Kasumi-1 (cell line): Measurements from ENCODE around the gene CFD.
"Not testable (repeated sequence)": the region's sequence is repeated elsewhere in the genome, so short reads cannot be mapped to it uniquely, and the experiment has no call there.

Source experiments
- DNase-seq, 2 experiments: peaks; one replicate each; lab custom pipeline; 2025; lab: John Stamatoyannopoulos, UW

Gene CFD

GRCh38 chr19:852136-853013 is 7.1 kb upstream of the CFD start, which contains the start of gene ELANE:
Gene ELANE (plus strand): TSS chr19:852303. CDS start chr19:852329, 26 bp downstream.
- DNase-seq, result peak; percentile 22 to 26

DNA sequence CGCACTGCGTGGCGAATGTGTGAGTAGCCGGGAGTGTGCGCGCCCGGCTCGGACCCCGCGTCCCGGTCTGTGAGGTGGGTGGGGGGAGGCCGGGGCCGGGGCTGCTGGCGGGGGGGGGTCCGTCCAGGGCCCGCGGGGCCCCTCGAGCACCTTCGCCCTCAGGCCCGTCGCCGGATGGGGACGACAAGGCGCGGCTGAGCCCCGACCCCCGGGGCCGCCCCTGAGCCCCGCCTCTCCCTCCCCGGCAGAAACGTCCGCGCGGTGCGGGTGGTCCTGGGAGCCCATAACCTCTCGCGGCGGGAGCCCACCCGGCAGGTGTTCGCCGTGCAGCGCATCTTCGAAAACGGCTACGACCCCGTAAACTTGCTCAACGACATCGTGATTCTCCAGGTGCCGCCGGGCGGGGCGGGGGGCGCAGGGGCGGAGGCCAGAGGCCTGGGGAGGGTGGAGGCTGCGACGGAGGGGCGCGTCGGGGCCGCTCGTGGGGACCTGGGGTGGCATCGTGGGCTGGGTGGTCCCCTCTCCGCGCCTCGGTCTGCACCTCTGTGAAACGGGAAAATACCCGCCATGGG is 6.4 kb upstream of the CFD start:
- DNase-seq, result no peak

DNA sequence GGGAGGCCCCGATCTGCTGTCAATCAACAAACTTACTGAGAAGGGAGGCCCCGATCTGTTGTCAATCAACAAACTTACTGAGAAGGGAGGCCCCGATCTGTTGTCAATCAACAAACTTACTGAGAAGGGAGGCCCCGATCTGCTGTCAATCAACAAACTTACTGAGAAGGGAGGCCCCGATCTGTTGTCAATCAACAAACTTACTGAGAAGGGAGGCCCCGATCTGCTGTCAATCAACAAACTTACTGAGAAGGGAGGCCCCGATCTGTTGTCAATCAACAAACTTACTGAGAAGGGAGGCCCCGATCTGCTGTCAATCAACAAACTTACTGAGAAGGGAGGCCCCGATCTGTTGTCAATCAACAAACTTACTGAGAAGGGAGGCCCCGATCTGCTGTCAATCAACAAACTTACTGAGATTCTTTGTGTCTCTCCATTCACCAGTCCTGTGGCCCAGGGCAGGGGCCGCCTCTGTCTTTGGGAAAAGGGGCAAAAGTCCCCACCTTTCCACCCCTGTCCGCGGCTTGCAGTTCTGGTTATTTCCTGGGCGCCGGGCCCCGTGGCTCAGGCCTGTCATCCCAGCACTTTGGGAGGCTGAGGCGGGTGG is 5.7 kb upstream of the CFD start:
- not testable (repeated sequence) for DNase-seq

GRCh38 chr19:854549-854948 is 4.9 kb upstream of the CFD start:
- no peak for DNase-seq

DNA sequence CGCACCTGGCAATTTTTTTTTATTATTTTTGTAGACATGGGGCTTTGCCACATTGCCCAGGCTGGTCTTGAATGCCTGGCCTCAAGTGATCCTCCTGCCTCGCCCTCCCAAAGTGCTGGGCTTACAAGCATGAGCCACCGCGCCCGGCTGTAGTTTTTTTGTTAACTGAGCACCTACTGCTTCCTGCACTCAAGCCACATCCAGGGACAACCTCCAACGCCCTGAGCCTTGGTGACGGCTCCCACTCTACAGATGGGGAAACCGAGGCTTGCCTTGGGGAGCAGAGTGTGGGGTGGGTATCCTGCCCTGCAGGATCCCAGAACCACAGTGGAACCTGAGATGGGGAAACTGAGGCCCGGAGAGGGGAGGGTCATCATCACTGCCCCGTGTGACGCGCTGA is 4.3 kb upstream of the CFD start:
- no peak for DNase-seq

DNA sequence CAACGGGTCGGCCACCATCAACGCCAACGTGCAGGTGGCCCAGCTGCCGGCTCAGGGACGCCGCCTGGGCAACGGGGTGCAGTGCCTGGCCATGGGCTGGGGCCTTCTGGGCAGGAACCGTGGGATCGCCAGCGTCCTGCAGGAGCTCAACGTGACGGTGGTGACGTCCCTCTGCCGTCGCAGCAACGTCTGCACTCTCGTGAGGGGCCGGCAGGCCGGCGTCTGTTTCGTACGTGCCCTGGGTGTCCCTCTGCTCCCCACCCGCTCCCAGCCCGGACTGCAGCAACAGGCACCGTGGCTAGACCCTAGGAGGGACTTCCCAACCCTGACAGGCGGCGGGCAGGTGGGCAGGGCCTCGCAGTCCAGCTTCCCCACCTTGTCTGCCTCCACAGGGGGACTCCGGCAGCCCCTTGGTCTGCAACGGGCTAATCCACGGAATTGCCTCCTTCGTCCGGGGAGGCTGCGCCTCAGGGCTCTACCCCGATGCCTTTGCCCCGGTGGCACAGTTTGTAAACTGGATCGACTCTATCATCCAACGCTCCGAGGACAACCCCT is 3.8 kb upstream of the CFD start:
- DNase-seq, result no peak

GRCh38 chr19:858284-858683 is 1.2 kb upstream of the CFD start:
- no peak for DNase-seq

GRCh38 chr19:861141-861755 is 1.8 kb downstream of the CFD start:
- DNase-seq, result no peak

GRCh38 chr19:861756-862580 is 2.5 kb downstream of the CFD start:
- peak; percentile 70 to 72 for DNase-seq

DNA sequence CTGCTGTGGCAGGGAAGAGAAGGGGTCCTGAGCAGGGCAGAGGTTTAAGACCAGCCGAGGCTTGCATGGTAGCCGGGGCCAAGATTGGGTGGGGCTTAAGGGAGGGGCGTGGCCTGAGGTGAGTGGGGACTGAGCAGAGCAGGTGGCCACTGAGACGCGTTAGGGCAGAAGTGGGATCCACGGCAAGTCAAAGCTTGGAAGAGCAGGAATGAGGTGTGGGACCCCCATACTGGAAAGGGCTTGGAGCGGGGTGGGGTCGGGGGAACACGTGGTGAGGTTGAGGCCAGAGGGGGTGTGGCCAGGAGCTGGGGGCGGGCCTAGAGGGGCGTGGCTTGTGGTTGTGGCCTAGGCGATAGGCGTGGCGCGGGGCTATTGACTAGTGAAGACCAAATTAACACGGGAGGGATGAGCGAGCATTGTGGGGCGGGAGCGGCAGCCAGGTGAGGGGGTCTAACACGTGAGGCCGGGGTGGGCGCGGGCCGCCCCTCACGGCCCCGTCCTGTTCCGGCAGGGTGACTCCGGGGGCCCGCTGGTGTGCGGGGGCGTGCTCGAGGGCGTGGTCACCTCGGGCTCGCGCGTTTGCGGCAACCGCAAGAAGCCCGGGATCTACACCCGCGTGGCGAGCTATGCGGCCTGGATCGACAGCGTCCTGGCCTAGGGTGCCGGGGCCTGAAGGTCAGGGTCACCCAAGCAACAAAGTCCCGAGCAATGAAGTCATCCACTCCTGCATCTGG is 3.3 kb downstream of the CFD start:
- DNase-seq, result no peak

GRCh38 chr19:863315-863620 is 3.8 kb downstream of the CFD start:
- DNase-seq, result no peak

GRCh38 chr19:866769-867300 is 7.4 kb downstream of the CFD start:
- no peak for DNase-seq

GRCh38 chr19:867301-867793 is 7.9 kb downstream of the CFD start:
- DNase-seq, result no peak

DNA sequence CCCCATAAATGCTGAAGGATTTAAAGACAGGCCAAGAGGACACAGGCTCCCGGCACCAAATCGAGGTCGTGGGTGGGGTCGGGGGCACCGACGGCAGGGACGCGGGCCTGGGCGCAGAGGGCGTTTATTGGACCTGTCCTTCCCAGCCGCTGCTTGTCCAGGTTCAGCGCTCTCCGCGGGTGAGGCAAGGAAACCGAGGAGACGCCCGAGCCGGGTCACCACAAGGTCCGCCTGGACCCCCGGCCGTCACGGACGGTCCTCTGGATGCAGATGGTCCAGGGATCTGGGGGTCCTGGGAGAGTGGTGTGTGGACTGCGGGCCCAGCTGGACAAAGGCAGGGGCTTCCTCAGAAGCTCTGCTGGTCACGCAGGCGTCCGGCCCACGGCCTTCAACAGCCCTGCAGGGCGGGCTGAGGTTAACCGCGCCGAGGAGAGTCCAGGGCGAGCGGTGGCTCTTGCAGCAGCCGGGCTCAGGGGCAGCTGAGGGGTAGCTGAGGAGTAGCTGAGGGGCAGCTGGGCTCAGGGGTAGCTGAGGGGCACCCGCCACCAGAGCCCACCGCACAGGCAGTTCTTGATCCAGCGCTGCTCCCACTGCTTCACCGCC is 8.5 kb downstream of the CFD start:
- no peak for DNase-seq

DNA sequence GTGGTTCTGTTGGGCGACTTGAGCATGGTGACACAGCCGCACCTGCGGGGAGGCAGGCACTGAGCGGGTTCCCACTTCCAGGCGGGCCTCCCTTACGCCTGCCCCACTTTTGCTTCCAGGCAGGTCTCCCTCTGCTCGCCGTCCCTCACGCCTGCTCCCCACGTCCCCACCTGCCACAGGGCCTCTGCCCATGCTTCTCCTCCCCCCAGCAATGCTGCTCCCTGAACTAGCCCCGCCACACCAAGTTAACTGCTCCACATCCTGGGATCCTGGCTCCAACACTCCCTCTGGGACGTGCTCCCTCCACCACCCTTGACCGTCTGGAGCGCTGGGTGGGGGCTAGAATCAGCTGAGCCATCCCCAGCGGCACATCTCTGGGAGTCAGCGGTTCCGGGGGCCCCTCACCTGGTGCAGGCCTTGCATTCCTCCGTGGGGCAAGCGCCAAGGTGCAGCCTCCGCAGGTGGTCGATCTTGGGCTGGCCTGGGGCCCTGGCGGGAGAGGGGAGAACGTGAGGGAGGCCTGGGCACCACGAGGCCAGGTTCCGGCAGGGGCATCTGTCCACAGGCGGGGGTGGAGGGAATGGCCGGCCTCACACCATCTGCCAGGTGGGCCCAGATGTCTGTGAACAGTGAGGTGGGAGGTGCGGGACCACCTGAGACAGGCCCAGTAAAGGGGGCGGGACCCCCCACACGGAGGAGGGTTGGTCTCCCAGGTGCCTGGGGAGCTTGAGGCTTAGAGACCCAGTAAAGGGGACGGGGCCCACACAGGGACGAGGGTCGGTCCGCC is 9.2 kb downstream of the CFD start:
- no peak for DNase-seq

DNA sequence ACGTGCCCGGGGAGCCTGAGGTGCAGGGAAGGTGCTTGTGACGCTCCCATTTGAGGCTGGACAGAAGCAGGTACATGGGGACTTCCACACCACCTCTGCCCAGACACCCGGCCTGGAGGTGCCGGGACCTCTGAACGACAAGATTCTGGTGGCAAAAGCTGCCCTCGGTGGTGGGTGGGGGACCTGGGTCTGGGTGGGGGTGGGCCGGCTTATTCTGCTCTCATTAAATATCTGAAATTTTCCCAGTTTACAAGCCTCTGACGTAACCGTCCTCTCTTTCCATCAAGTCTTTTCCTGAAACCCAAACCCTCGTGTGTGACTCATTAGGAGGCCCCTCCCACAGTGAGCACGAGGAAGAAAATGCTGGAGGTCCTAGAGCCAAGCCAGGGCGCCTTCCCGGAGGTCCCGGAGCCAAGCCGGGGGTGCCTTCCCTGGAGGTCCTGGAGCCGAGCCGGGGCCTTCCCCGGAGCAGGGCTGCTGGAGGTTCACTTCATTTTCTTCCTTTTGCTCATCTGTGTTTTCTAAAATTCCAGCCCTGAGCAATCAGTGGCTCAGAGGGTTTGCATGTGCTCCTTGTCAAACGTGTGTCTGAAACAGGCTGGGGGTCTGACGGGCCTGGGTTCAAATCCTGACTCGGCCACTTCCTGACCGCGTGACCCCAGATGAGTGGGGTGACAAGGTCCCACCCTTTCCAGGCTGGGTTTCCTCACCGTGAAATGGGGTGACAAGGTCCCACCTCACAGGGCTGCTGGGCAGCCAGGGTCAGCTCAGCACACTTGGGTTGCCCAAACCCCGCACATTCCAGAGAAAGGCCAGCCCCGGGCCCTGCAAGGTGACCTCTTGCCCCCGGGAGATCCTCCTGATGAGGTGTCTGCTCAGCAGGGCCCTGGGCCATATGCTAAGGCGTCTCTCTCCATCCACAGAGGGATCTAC is 10.0 kb downstream of the CFD start:
- peak; percentile 19 to 28 for DNase-seq

DNA sequence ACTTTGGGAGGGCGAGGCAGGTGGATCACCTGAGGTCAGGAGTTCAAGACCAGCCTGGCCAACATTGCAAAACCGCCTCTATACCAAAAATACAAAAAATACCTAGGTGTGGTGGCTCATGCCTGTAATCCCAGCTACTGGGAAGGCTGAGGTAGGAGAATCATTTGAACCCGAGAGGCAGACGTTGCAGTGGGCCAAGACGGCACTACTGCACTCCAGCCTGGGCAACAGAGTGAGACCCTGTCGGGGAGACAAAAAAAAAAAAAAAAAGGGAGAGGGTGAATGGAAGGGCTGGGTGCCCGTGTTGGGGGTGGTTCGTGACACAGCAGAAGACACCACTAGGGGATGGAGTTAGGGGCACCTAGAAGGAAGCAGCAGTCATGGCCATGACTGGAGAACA is 10.8 kb downstream of the CFD start:
- DNase-seq, result no peak

- DNase-seq, result no peak
Measured at GRCh38 chr19:870963-871401, 11.5 kb downstream of the CFD start.
